SU-DHL-6 (cell line): ENCODE data around the gene SLC26A9.

Source experiments
- CTCF ChIP-seq: fragments of 200-600 bp; sonication (generic); IDR thresholded peaks from one replicate; pipeline ENCODE4 v1.5.1; 2017; ENCODE audit warnings: antibody characterized with exemption, mild to moderate bottlenecking, low read length, moderate library complexity; ENCODE audit not compliant: insufficient read depth, poor library complexity, severe bottlenecking
- EZH2phosphoT487 ChIP-seq: fragments of 200-600 bp; sonication (generic), shearing (Covaris generic); conservative IDR thresholded peaks from 2 replicates; pipeline ENCODE4 v1.6.1; 2018; ENCODE audit warnings: mild to moderate bottlenecking, antibody characterized with exemption, low read length, moderate library complexity, mixed read lengths

DNA sequence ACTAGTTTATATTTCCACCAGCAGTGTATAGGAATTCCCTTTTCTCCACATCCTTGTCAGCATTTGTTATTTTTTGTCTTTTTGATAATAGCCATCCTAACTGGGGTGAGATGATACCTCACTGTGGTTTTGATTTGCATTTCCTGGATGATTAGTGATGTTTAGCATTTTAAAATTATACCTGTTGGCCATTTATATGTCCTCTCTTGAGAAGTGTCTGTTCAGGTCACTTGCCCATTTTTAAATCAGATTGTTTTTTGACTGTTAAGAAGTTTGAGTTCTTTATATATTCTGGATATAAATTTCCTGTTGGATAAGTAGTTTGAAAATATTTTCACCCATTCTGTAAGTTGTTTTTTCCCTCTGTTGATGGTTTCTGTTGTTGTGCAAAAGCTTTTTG, 62.3 kb downstream of the SLC26A9 start:
- TF ChIP-seq CTCF (no peak), EZH2phosphoT487 (no peak)
